ENCODE data around the gene HOXD13.

DNA sequence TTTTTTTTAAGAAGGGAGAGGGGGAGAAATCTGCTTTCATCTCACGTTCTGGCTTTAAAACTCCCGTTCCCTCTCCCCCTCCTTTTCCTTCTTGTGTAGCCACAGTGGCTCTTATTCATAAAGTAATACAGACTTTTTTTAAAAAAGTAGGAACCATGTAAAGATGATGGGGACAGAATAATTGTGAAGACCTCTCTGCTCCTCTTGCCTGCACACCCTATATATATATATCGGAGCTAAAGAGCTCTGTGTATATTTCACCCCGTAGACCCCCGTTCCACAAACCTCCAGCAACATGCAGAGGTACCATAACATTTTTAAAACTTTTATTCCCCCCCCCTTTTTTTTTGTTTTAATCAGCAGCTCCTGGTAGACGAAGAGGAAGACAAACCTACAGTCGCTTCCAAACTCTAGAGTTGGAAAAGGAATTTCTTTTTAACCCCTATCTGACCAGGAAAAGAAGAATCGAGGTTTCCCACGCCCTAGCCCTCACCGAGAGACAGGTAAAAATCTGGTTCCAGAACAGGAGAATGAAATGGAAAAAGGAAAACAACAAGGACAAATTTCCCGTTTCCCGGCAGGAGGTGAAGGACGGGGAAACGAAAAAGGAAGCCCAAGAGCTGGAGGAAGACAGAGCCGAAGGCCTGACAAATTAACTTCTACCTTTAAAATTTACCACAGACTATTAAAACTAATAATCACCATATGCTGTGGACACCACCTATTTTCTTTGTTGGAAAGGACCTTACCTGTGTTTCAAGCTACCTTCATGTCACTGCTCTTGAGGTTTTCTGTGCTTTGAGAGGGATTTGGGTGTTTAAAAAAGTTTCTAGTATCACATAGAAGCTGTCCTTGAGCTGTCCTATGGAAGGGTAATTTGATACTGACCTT is 38.7 kb downstream of the HOXD13 start:
- TF ChIP-seq, protein P1, sequence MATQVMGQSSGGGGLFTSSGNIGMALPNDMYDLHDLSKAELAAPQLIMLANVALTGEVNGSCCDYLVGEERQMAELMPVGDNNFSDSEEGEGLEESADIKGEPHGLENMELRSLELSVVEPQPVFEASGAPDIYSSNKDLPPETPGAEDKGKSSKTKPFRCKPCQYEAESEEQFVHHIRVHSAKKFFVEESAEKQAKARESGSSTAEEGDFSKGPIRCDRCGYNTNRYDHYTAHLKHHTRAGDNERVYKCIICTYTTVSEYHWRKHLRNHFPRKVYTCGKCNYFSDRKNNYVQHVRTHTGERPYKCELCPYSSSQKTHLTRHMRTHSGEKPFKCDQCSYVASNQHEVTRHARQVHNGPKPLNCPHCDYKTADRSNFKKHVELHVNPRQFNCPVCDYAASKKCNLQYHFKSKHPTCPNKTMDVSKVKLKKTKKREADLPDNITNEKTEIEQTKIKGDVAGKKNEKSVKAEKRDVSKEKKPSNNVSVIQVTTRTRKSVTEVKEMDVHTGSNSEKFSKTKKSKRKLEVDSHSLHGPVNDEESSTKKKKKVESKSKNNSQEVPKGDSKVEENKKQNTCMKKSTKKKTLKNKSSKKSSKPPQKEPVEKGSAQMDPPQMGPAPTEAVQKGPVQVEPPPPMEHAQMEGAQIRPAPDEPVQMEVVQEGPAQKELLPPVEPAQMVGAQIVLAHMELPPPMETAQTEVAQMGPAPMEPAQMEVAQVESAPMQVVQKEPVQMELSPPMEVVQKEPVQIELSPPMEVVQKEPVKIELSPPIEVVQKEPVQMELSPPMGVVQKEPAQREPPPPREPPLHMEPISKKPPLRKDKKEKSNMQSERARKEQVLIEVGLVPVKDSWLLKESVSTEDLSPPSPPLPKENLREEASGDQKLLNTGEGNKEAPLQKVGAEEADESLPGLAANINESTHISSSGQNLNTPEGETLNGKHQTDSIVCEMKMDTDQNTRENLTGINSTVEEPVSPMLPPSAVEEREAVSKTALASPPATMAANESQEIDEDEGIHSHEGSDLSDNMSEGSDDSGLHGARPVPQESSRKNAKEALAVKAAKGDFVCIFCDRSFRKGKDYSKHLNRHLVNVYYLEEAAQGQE (IDR thresholded peaks at IDR 0.05; ENCODE audit: insufficient read depth in 1 of 2, low read depth in 2 of 2, low read length in 2 of 2): no peak
- TF ChIP-seq POLR2AphosphoS5 (IDR thresholded peaks at IDR 0.05; ENCODE audit: low read depth, low read length) (no peak), SIN3A (IDR thresholded peaks at IDR 0.05; ENCODE audit: borderline replicate concordance, insufficient read depth, low read length) (no peak)

Data from PFSK-1 (cell line).